K562 (cell line): ENCODE results near the gene NUDT14. TPM values are rescaled to one million over a fixed set of nuclear protein-coding genes. Genes with fewer than 3 reads are reported as not detected.

ENCODE experiments used
- DMBX1 ChIP-seq: fragments of 250-450 bp; sonication (Bioruptor Pico); IDR thresholded peaks from 2 replicates; pipeline ENCODE4 v1.8.0; 2022; ENCODE audit warnings: inconsistent platforms, mild to moderate bottlenecking, moderate library complexity, borderline replicate concordance
- E2F5 ChIP-seq: sonication (generic); formaldehyde crosslinking; IDR thresholded peaks from 2 replicates; pipeline ENCODE4 v1.8.0; 2022; ENCODE audit warnings: mild to moderate bottlenecking, missing genetic modification reagents
- GTF3C2 ChIP-seq: IDR thresholded peaks from 3 replicates; pipeline ENCODE4 v1.6.1; 2011; ENCODE audit warnings: borderline replicate concordance, mild to moderate bottlenecking, moderate library complexity; ENCODE audit not compliant: insufficient read length; ENCODE audit errors: extremely low read depth
- ID3 ChIP-seq, 2 experiments: fragments of 250-450 bp in 1 of 2; fragments of 450-650 bp in 1 of 2; sonication (Bioruptor Pico) in 1 of 2; IDR thresholded peaks; 2 replicates each; pipeline versions ENCODE4 v1.6.1 to v1.8.0; 2016 to 2021; ENCODE audit warnings: mild to moderate bottlenecking in 2 of 2, moderate library complexity in 2 of 2, missing compliant biosample characterization in 1 of 2, missing genetic modification characterization in 1 of 2
- MGA ChIP-seq: fragments of 450-650 bp; IDR thresholded peaks from 2 replicates; pipeline ENCODE4 v1.6.1; 2016; ENCODE audit warnings: mild to moderate bottlenecking, moderate library complexity
- SAP30 ChIP-seq: fragments of 200-600 bp; sonication (generic); IDR thresholded peaks from 2 replicates; pipeline ENCODE4 v1.6.1; 2012; ENCODE audit warnings: borderline replicate concordance, low read depth, mild to moderate bottlenecking, moderate library complexity, low read length, control low read depth, inconsistent platforms; ENCODE audit not compliant: insufficient read depth, poor library complexity, severe bottlenecking
- ZNF644 ChIP-seq: fragments of 200-800 bp; sonication (Bioruptor generic); IDR thresholded peaks from 2 replicates; pipeline ENCODE4 v1.6.1; 2016; ENCODE audit warnings: low read depth, missing genetic modification characterization, missing compliant biosample characterization
- polyA plus RNA-seq, 8 experiments: library from polyadenylated mRNA; depleted of rRNA in 4 of 8; stranded (reverse) in 5 of 8; unstranded in 3 of 8; fragments of >200 nt; fragmentation: Nextera tagmentation in 2 of 8; fragmentation: Illumina TruSeq in 1 of 8; extraction: Ambion mirVana in 2 of 8; extraction: Trizol in 1 of 8; gene quantifications; 2 replicates each; pipeline versions ENCODE4 v1.2.1 to v1.2.3, GENCODE V29; 2011 to 2014; ENCODE audit warnings: inconsistent platforms in 1 of 8, missing spikeins in 1 of 8
- total RNA-seq, 7 experiments: library from RNA; depleted of rRNA in 6 of 7; stranded (reverse); fragments of >200 nt in 6 of 7; fragmentation: Illumina TruSeq in 2 of 7; extraction: Trizol in 2 of 7; gene quantifications; 2 replicates each; pipeline versions ENCODE4 v1.2.1 to v1.2.3, GENCODE V29; 2011 to 2021; ENCODE audit warnings: low replicate concordance in 1 of 7
- TF ChIP-seq, protein P1 (sequence below): fragments of 450-650 bp; formaldehyde crosslinking; IDR thresholded peaks from 2 replicates; pipeline ENCODE4 v1.4.0; 2022; ENCODE audit warnings: missing genetic modification characterization

NUDT14 gene
- total and polyA plus RNA-seq, 9 of the 15 experiments (the other 6 are each of a cell fraction or from before 2014, with no cell fraction given), result 0.14 to 16.3 (median 8.2) TPM

DNA sequence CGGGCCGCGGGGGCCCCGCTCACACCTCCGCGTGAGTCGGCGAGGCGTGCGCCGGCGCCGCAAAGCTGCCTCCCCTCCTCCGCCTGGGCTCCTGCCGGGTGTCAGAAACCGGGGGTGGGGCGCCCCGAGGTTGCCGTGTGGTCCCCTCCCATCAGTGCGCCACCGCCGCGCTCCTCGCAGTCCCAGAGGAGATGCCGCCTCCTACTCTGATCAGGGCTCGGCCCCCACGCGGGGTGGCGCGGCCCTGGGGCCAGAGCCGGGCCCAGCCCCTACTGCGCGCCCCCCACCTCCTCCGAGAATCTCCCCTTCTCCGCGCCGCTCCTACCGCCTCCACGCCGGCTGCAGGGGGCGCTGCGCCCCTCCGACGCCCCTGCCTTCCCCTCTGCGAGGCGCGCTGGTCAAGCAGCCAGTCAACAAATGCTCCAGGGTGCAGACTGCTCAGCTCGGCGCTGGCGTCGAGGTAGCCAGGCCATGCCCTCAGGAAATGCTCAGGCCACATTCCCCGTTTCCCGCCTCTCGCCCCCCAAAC, 12.1 kb downstream of the NUDT14 start (continued):
- TF ChIP-seq MGA, result peak; percentile 54; the same call in 1 of the 2 replicates
- TF ChIP-seq E2F5 (CRISPR knock-in tag), result no peak
- TF ChIP-seq SAP30, result peak; percentile 33
- no peak for TF ChIP-seq DMBX1
- no peak for TF ChIP-seq GTF3C2
- no peak for TF ChIP-seq ID3 (CRISPR knock-in tag; IDR thresholded peaks at IDR 0.05)
- TF ChIP-seq ID3 (tag; IDR thresholded peaks at IDR 0.05), result 0 out of 2 replicates have a peak, but pooled peaks have one; percentile 43
- no peak for TF ChIP-seq ZNF644 (tag)
- TF ChIP-seq, protein P1, sequence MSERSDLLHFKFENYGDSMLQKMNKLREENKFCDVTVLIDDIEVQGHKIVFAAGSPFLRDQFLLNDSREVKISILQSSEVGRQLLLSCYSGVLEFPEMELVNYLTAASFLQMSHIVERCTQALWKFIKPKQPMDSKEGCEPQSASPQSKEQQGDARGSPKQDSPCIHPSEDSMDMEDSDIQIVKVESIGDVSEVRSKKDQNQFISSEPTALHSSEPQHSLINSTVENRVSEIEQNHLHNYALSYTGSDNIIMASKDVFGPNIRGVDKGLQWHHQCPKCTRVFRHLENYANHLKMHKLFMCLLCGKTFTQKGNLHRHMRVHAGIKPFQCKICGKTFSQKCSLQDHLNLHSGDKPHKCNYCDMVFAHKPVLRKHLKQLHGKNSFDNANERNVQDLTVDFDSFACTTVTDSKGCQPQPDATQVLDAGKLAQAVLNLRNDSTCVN (CRISPR knock-in tag), result no peak
